ENCODE results near the gene VEZF1. TPM values are rescaled to one million over a fixed set of nuclear protein-coding genes. Genes with fewer than 3 reads are reported as not detected.
A peak's percentile ranks its signal among the peaks of the same experiment; 100 is the strongest.

The VEZF1 gene
- total RNA-seq, 1 donor from 2014 or later, result 82.5 TPM

GRCh38 chr17:57994436-57994835 lies 6.4 kb upstream of the VEZF1 start:
- peaks cover 17% of the 10 kb centered on the region for H3K4me1 Mint-ChIP-seq
- H3K27me3 Mint-ChIP-seq (ENCODE audit: low read depth), result no peaks in the 10 kb centered on the region
- H3K9me3 Mint-ChIP-seq, result no peaks in the 10 kb centered on the region
- no peak overlapping the region for H3K4me3 Mint-ChIP-seq
- TF ChIP-seq CTCF (IDR thresholded peaks at IDR 0.05; ENCODE audit: unreplicated experiment), result no peak
- peaks cover 7% of the 10 kb centered on the region for H3K36me3 Mint-ChIP-seq
- DNase-seq (ENCODE audit: low spot score in 2 of 2, unreplicated experiment in 2 of 2), result no peak
- peak overlapping the region; percentile 23 for H3K27ac Mint-ChIP-seq

GRCh38 chr17:57993471-57994365 lies 5.7 kb upstream of the VEZF1 start:
- Mint-ChIP-seq H3K4me3 (no peak overlapping the region), H3K36me3 (peaks cover 7% of the 10 kb centered on the region), H3K9me3 (no peaks in the 10 kb centered on the region), H3K27ac (peak overlapping the region; percentile 23), H3K27me3 (ENCODE audit: low read depth) (no peaks in the 10 kb centered on the region), H3K4me1 (peaks cover 25% of the 10 kb centered on the region)
- TF ChIP-seq CTCF (IDR thresholded peaks at IDR 0.05; ENCODE audit: unreplicated experiment), result no peak
- DNase-seq (ENCODE audit: low spot score in 2 of 2, unreplicated experiment in 2 of 2), result no peak

- no peak for TF ChIP-seq CTCF (IDR thresholded peaks at IDR 0.05; ENCODE audit: unreplicated experiment)
- H3K4me1 Mint-ChIP-seq, result peaks cover 31% of the 10 kb centered on the region
- no peaks in the 10 kb centered on the region for H3K36me3 Mint-ChIP-seq
- no peaks in the 10 kb centered on the region for H3K9me3 Mint-ChIP-seq
- H3K4me3 Mint-ChIP-seq, result no peak overlapping the region
- no peak for DNase-seq (ENCODE audit: low spot score in 2 of 2, unreplicated experiment in 2 of 2)
- H3K27me3 Mint-ChIP-seq (ENCODE audit: low read depth), result no peaks in the 10 kb centered on the region
- no peak overlapping the region for H3K27ac Mint-ChIP-seq
These were observed 3.5 kb upstream of the VEZF1 start for GRCh38 chr17:57991537-57991936.

GRCh38 chr17:57990037-57990436 lies 2.0 kb upstream of the VEZF1 start:
- DNase-seq (ENCODE audit: low spot score in 2 of 2, unreplicated experiment in 2 of 2), result no peak
- H3K27ac Mint-ChIP-seq, result peak overlapping the region; percentile 96
- peaks cover 39% of the 10 kb centered on the region for H3K4me1 Mint-ChIP-seq
- H3K9me3 Mint-ChIP-seq, result no peaks in the 10 kb centered on the region
- no peaks in the 10 kb centered on the region for H3K27me3 Mint-ChIP-seq (ENCODE audit: low read depth)
- no peaks in the 10 kb centered on the region for H3K36me3 Mint-ChIP-seq
- no peak for TF ChIP-seq CTCF (IDR thresholded peaks at IDR 0.05; ENCODE audit: unreplicated experiment)
- peak overlapping the region; percentile 89 for H3K4me3 Mint-ChIP-seq

GRCh38 chr17:57988301-57989250 lies 522 bp upstream of the VEZF1 start:
- peak overlapping the region; percentile 96 for H3K27ac Mint-ChIP-seq
- H3K4me3 Mint-ChIP-seq, result peak overlapping the region; percentile 89
- no peak for DNase-seq (ENCODE audit: low spot score in 2 of 2, unreplicated experiment in 2 of 2)
- peaks cover 48% of the 10 kb centered on the region for H3K4me1 Mint-ChIP-seq
- no peaks in the 10 kb centered on the region for H3K36me3 Mint-ChIP-seq
- TF ChIP-seq CTCF (IDR thresholded peaks at IDR 0.05; ENCODE audit: unreplicated experiment), result no peak
- H3K27me3 Mint-ChIP-seq (ENCODE audit: low read depth), result no peaks in the 10 kb centered on the region
- H3K9me3 Mint-ChIP-seq, result no peaks in the 10 kb centered on the region
